ENCODE results near the gene APELA.

DNA sequence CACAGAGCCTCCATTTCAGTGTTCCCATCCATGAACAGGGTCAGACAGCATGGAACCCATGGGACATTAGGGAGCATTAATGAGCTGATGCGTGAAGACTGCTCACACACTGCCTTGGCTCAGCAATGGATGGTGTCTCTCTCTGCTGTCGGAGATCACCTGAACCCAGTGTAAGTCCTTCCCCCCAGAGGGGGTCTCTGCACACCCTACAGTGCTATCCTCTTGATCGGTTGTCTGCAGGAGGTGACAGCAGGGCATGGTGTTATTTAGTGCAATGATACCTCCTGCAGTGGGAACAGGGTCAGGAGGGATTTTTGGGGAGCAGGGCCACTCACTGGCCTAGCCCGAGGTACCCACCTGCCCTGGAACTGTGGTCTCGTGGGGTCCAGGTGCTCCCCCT, 25.6 kb downstream of the APELA start:
- TF ChIP-seq, protein P1, sequence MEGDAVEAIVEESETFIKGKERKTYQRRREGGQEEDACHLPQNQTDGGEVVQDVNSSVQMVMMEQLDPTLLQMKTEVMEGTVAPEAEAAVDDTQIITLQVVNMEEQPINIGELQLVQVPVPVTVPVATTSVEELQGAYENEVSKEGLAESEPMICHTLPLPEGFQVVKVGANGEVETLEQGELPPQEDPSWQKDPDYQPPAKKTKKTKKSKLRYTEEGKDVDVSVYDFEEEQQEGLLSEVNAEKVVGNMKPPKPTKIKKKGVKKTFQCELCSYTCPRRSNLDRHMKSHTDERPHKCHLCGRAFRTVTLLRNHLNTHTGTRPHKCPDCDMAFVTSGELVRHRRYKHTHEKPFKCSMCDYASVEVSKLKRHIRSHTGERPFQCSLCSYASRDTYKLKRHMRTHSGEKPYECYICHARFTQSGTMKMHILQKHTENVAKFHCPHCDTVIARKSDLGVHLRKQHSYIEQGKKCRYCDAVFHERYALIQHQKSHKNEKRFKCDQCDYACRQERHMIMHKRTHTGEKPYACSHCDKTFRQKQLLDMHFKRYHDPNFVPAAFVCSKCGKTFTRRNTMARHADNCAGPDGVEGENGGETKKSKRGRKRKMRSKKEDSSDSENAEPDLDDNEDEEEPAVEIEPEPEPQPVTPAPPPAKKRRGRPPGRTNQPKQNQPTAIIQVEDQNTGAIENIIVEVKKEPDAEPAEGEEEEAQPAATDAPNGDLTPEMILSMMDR (IDR thresholded peaks at IDR 0.05) = no peak
- no peak for TF ChIP-seq POLR2A (IDR thresholded peaks at IDR 0.05)
